Stimulated activated CD8-positive, alpha-beta memory T cell treated with anti-CD3 and anti-CD28 coated beads, Interleukin-4, amount 100 ng/mL, for 24 hours (primary cell): ENCODE data around the gene MIXL1.
A peak's percentile ranks its signal among the peaks of the same experiment; 100 is the strongest.
"Not testable (repeated sequence)": the region's sequence is repeated elsewhere in the genome, so short reads cannot be mapped to it uniquely, and the experiment has no call there.

ENCODE experiments used
- DNase-seq: peaks from one replicate; pipeline ENCODE4 v3.0.0-alpha.2; 2020; ENCODE audit warnings: low read depth

The MIXL1 gene

GRCh38 chr1:226223157-226223785 lies at the start of gene MIXL1:
Gene MIXL1, plus strand, starts transcription at chr1:226223664. Its CDS starts 18 bp downstream, at chr1:226223682.
- no peak for DNase-seq

GRCh38 chr1:226176870-226177269 lies 46.6 kb upstream of the MIXL1 start:
- DNase-seq = no peak

GRCh38 chr1:226181996-226182714 lies 41.3 kb upstream of the MIXL1 start:
- no peak for DNase-seq

DNA sequence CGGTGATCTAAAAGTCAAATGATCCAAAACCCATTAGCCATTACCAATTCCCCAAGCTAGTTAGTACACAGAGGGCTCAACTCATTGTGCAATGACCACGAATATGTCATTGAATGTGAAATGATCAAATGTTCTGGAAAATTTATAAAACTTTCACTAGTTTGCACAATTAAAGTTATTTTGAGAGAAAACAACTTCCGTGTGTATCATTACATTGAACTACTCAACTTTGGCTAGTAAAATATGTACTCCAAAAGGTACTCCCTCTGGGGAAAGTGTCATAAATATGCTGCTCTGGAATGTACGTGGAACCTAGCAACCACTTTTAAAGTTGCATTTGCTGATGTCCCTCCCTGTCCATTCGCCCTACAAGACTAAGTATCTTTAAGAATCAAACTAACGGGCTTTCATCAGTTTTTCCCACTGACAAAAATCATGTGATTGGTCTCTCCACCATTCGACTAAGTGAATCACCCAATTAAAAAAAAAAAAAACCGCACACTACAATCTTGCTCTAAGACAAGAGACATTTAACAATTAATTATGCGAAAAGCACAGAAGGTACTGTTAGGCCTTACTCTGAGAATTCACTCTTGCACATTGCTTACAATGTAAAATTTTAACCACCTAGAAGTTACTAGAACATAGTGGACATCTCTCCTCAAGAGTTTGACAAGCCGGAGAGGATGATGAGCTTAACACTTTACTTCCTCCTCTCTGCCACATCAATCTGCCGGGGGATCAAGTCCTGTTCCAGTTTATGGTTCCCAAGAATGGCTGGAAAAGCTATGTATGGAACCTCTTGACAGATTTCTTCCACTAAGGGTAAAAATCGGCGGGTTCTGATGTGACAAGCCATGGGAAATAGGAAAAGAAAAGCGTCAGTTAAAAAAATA lies 38.1 kb upstream of the MIXL1 start:
- DNase-seq = no peak

DNA sequence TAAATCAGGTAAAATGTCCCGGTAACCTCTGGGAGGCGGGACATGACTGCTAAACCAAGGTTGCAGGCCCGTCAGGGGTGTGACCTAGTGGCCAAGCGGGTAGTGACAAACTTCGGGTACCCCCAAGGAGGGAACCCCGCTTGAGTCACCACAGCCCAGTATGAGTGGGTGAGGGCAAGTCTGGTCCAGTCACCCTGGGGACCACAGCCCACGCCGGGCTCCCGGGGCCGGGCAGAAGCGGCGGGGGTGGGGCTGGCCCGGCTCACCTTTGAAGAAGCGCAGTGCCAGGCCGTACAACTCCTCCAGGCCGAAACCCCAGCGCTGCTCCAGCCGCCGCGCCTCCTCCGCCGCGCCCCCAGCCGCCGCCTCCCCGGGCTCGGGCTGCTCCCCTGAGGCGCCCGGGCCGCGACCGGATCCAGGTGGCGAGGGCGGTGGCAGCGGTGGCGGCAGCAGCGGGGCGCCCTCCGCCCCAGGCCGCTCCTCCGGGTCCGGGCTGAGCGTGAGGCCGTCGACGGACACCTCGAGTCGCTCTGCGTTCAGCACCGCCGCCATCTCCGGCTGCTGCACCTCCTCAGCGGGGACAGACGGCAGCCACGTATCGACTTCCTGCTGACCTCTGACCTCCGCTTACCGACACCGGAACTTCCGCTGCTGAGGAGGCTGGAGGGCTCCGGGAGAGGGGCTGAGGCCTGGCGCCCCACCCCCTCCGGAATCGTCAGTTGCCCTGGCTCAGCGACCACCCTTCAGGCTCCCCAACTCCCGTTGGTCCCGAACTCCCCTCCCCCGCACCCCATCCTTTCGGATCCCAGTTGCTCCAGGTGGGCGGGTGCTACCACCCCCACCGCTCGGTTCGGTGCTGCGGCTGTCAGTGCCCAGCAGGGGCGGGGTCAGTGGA lies 37.1 kb upstream of the MIXL1 start, which contains the start of gene ACBD3:
Gene ACBD3 (minus strand): TSS at position 618 of the 895 bp plus-strand sequence. CDS start 66 bp downstream, at position 552.
- peak; percentile 80 for DNase-seq

GRCh38 chr1:226187019-226187322 lies 36.5 kb upstream of the MIXL1 start:
- no peak for DNase-seq

DNA sequence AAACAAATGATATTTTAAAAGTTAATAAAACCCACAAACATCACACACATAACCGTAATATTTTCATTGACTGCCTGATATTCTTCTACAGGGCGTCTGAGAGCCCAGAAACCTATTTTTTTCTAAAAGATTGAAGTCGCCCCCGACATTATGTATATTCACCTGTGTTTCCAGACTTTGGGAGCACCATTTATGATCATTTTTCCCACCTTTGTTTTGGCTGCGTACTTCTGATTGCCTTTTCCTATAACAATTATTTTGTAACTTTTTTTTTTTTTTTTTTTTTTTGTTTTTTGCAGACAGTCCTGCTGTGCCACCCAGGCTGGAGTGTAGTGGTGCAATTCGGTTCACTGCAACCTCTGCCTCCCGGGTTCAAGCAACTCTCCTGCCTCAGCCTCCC lies 36.1 kb upstream of the MIXL1 start:
- DNase-seq = no peak

- DNase-seq = no peak
These were observed 28.3 kb upstream of the MIXL1 start for GRCh38 chr1:226195144-226195543.

- no peak for DNase-seq
These were observed 23.5 kb upstream of the MIXL1 start for GRCh38 chr1:226199971-226200370.

GRCh38 chr1:226201029-226201593 lies 22.4 kb upstream of the MIXL1 start:
- DNase-seq = no peak

DNA sequence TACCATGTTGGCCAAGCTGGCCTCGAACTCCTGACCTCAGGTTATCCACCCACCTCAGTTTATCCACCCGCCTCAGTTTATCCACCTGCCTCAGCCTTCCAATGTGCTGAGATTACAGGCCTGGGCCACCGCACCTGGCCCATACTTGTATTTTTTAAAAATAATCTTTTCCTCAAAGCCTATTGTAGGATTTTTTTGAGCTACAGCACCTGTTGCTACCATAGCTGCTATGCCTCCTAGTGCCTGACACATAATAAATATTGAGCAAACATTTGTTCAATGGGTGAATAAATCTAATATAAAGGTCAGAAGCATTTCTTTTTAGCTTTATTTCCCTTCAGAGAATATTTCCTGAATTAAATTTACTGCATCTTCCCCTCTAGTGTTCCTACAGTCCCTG lies 21.2 kb upstream of the MIXL1 start:
- no peak for DNase-seq

- not testable (repeated sequence) for DNase-seq
These were observed 20.8 kb upstream of the MIXL1 start for GRCh38 chr1:226202666-226203065.

DNA sequence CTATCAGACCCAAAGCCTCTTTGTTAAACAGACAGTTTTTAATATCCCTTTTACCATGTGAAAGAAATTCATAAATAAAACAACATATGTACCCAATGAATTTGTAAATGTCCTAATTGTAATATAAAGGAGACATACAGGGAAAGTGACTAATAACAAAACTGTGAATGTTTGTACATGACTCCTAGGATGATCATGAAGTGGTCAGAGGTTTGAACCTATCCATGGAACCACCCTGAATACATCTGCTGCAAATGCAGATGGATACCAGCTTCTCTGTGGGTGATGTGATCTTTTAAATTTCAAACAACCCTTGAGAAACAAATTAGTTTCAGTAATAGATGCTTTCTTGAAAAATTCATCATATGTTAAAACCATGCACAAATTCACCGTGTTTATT lies 20.2 kb upstream of the MIXL1 start:
- no peak for DNase-seq

- no peak for DNase-seq
These were observed 19.8 kb upstream of the MIXL1 start for GRCh38 chr1:226203655-226204054.

DNA sequence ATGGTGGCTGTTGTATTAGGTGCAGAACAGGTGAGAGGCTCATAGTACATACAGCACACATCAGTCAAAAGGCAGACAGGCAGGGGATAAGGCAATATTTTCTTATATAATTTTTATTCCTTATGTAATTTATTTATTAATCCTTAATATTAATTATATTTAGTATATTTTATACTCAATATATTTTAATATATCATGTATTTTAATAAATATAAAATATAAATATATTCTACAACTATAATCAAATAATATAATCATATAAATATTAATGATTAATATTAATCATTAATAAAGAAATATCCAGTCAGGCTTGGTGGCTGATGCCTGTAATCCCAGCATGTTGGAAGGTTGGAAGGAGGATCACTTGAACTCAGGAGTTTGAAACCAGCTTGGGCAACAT lies 19.3 kb upstream of the MIXL1 start:
- no peak for DNase-seq

DNA sequence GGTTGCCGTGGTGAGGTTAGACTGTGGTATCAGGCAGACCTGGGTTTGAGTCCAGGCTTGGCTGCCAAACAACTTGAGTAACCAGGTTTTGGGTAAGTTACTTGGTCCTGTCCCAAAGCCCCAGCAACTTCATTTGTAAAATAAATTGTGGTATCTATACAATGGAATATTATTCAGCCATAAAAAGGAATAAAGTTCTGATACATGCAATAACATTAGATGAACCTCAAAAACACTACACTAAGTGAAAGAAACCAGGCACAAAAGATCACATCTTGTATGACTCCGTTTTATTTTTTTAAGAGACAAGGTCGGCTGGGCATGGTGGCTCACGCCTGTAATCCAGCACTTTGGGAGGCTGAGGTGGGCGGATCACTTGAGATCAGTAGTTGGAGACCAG lies 16.4 kb upstream of the MIXL1 start:
- no peak for DNase-seq

- DNase-seq = no peak
These were observed 14.0 kb upstream of the MIXL1 start for GRCh38 chr1:226209307-226210059.

DNA sequence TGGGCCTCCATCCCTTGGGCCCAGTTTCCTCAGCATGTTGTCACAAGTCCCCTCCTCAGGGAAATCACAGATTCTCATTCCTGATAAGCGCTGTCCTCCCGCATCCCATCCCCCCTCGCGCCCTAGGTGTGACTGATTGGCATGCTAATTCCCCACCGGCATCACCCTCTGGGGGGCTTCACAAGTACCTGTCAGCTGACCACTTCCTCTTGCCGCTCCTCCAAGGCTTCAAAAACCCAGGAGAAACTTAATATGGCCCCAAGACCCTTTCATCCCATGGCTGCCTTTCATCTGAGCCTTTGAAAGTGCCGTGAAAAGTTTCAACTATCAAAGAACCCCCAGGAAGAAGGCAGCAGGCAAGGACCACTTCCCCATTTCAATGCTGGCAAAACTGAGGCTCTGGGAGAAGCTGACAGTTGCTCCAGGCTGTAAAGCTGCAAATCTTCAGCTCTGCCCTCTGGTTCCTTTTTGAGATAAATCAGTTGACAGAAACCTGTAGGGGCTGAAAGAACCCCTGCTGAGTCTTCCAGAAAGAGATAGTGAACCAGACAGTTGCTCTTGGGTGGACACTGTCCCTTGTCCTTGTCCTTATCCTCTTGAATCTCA lies 12.8 kb upstream of the MIXL1 start:
- no peak for DNase-seq

DNA sequence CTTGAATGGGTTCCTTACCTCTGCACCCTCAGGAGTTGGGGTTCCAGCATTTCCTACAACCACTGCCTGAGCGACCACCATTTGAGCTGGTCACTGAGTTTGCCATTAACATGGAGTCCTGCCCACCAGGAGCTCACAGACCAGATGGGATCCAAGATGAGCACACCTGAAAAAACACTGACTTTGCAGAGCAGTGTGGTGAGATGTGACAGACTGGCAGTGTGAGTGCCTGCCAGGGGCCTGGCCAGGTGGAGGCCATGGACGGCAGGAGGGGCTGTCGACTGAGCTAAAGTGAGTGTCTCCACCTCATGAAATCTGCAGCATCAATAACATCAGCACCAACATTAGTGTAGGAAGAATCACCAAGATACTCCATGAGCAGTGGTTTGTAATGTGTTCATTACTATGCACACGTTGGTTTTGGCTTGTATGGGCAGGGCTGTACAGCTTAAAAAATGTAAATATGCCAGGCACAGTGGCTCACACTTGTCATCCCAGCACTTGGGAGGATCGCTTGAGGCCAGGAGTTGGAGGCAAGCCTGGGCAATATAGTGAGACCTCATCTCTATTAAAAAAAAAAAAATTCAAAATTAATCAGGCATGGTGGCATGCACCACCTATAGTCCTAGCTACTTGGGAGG lies 12.2 kb upstream of the MIXL1 start:
- DNase-seq = no peak

DNA sequence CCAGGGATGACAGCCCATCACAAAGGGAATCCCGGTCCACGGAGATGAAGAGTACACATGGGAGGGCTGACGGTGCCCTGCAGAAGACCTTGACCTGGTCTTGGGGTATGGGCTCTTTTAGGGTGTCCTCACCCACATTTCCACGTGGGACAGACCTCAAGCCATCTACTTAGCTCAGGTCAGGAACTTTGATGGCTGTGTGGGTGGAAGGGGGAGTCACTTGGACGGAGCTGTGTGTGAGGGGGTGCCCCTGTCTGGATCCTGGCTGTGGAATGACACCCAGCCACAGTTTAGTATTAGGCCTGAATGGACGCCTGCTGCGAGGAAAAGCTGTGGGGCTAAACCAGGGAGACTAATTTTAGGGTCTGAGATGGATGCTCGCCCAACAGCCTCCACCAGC lies 10.9 kb upstream of the MIXL1 start:
- no peak for DNase-seq
